ENCODE measurements around the gene NEMF.
"Not testable (repeated sequence)": the region's sequence is repeated elsewhere in the genome, so short reads cannot be mapped to it uniquely, and the experiment has no call there.

Gene NEMF

DNA sequence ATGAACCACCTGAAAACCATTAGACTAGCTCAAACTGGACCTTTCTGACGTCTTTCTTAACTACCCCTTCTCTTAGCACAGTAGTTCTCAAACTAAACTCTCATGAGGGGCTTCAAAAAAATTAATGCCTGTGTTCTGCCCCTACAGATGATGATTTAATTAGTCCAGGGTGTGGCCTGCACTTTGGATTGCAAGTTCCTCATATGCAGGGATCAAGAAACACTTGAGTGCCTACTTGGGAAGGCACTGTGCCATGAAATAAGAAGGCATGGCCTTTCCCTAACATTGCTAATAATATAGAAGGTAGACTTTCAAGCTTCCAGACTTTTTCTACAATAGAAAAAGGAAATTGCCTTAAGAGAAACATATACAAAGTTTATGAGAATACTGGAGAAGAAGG lies 107.4 kb downstream of the NEMF start:
- DNase-seq (ENCODE audit: low read depth, low spot score), result no peak

DNA sequence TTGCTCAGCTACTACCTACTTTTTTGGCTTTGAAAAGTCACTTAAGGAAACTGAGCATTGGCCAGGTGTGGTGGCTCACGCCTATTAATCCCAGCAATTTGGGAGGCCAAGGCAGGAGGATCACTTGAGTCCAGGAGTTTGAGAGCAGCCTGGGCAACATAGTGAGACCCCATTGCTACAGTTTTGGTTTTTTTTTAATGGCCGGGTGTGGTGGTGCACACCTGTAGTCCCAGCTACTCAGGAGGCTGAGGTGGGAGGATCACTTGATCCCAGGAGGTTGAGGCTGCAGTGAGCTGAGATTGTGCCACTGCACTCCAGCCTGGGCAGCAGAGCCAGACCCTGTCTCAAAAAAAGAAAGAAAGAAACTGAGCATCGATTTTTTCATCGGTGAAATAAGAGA lies 116.9 kb downstream of the NEMF start:
- not testable (repeated sequence) for DNase-seq (ENCODE audit: low read depth, low spot score)

DNA sequence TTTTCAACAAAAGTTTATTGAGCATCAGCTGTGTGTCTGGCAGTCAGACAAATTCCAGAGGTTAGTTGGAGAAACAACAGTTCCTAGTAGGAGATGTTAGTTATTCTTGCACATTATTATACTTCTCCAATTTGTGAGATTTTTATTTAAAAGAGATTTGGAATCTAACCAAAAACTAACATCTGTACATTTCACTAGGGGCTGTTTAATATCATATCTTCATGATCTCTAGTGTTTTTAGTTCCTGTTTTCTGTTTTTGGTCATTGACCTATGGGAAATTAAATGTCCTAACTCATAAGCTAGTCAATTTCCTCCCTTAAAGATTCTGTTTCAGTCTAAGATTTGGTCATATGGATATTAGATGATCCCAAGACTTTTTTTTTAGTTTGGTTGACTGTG lies 118.8 kb downstream of the NEMF start:
- DNase-seq (ENCODE audit: low read depth, low spot score), result no peak

DNA sequence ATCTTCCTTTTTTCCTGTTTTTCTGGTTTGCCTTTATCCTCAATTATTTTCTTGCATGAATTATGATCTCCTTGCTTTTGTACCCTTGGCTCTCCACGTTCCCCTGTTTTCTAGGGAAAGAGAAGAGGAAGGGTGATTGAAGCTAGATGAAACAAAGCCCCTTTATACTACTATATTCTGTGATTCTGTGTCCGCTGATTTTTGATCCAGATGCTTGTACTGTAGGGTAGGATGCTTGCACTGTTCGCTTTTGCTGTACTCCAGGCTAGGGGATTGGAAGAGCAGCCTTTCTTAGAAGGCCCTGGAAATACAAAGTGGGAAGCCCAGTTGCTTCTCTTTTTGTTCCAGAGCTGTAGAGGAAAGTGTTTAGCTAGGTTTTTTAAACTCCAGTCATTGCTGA lies 119.7 kb downstream of the NEMF start:
- DNase-seq (ENCODE audit: low read depth, low spot score), result no peak

All from brain pericyte (primary cell).